AG04450 (cell line): Measurements from ENCODE around the gene CPEB1. TPM values are rescaled to one million over a fixed set of nuclear protein-coding genes. Genes with fewer than 3 reads are reported as not detected.

Source experiments
- CTCF ChIA-PET: fragments of 300-600, 350-600 bp; formaldehyde crosslinking; extraction: SDS; loops from one replicate; lab custom pipeline; 2022; ENCODE audit warnings: antibody characterized with exemption, inconsistent platforms; lab: Charles Lee
- POLR2A ChIA-PET: fragments of 350-600 bp; formaldehyde crosslinking; extraction: SDS; loops from one replicate; lab custom pipeline; 2021; ENCODE audit warnings: antibody characterized with exemption, inconsistent platforms; lab: Yijun Ruan, JAX
- DNase-seq: peaks from one replicate; pipeline ENCODE4 v3.0.0-alpha.2; 2011; ENCODE audit warnings: low read depth, low spot score
- H3K27ac ChIP-seq: one replicate; pipeline ENCODE4 v1.5.1; 2012; ENCODE audit warnings: low read depth, low read length, control low read depth
- H3K27me3 ChIP-seq: one replicate; pipeline ENCODE4 v1.6.0; 2012; ENCODE audit warnings: low read length; ENCODE audit not compliant: control insufficient read depth, insufficient read depth
- H3K4me3 ChIP-seq: 2 replicates; pipeline ENCODE4 v1.5.1; 2011; ENCODE audit warnings: mild to moderate bottlenecking, low read depth, low read length, control low read depth
- H3K9me3 ChIP-seq: 2 replicates; pipeline ENCODE4 v1.5.1; 2012; ENCODE audit warnings: low read length; ENCODE audit not compliant: control insufficient read depth, insufficient read depth
- CTCF ChIP-seq: IDR thresholded peaks from 2 replicates; pipeline ENCODE4 v1.5.1; 2011; ENCODE audit warnings: low read depth, low read length, control low read depth, inconsistent platforms
- polyA plus RNA-seq: library from polyadenylated mRNA; depleted of rRNA; stranded (reverse); fragments of >200 nt; gene quantifications from 2 replicates; pipeline ENCODE4 v1.2.3, GENCODE V29; 2011

Gene CPEB1
- polyA plus RNA-seq, 1 experiment: 8.3 TPM

GRCh38 chr15:82540055-82540983 is 106.8 kb downstream of the CPEB1 start, which contains the start of gene RPS17:
TSS of gene RPS17 (minus strand) at chr15:82540457. CDS start at chr15:82540428, 29 bp downstream.
- Histone ChIP-seq H3K27ac (peak within 1 kb of the TSS; percentile 91), H3K27me3 (no peaks in the 10 kb centered on the region), H3K9me3 (peaks cover 2% of the 10 kb centered on the region; the same call in 1 of the 2 replicates), H3K4me3 (peak within 1 kb of the TSS; percentile 99)
- POLR2A ChIA-PET: interaction anchor here (0.6 to 2.4 kb wide), 17 partner anchors 9 to 572 kb away, joined by 3 to 22 read pairs (median 5); partner anchors contain the start of genes AP3B2, BTBD1, C15orf40 and RAMAC
- CTCF ChIA-PET: interaction anchor here (0.6 to 3.1 kb wide), 22 partner anchors 9 to 460 kb away, joined by 3 to 23 read pairs (median 4); no protein-coding TSS in a partner anchor
- DNase-seq: peak; percentile 89
- TF ChIP-seq CTCF: peak; percentile 96

DNA sequence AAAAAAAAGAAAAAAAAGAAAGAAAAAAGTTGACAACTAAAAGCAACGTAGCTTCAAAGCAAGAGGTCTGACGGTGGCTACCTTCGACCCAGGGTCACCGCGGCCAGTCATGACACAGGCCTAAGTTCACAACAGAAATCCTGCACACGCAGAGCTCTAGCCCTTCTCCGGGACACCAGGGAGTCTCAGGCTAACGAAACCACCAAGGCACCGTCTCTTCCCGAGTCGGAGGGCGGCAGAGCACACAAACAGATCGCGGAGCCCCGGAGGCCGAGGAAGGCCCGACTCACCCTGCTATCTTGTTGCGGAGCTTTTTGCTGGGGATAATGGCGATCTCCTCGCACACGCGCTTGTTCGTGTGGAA is 107.5 kb downstream of the CPEB1 start:
- H3K27me3 ChIP-seq: no peaks in the 10 kb centered on the region
- peak overlapping the region; percentile 99 for H3K4me3 ChIP-seq
- CTCF ChIA-PET: interaction anchor here (0.6 to 3.1 kb wide), 20 partner anchors 9 to 460 kb away, joined by 3 to 23 read pairs (median 5); no protein-coding TSS in a partner anchor
- H3K27ac ChIP-seq: peak overlapping the region; percentile 73
- POLR2A ChIA-PET: interaction anchor here (0.6 to 2.4 kb wide), 9 partner anchors 9 to 461 kb away, joined by 3 to 22 read pairs (median 5); no protein-coding TSS in a partner anchor
- no peak for DNase-seq
- TF ChIP-seq CTCF: no peak
- H3K9me3 ChIP-seq: peaks cover 2% of the 10 kb centered on the region; the same call in 1 of the 2 replicates

DNA sequence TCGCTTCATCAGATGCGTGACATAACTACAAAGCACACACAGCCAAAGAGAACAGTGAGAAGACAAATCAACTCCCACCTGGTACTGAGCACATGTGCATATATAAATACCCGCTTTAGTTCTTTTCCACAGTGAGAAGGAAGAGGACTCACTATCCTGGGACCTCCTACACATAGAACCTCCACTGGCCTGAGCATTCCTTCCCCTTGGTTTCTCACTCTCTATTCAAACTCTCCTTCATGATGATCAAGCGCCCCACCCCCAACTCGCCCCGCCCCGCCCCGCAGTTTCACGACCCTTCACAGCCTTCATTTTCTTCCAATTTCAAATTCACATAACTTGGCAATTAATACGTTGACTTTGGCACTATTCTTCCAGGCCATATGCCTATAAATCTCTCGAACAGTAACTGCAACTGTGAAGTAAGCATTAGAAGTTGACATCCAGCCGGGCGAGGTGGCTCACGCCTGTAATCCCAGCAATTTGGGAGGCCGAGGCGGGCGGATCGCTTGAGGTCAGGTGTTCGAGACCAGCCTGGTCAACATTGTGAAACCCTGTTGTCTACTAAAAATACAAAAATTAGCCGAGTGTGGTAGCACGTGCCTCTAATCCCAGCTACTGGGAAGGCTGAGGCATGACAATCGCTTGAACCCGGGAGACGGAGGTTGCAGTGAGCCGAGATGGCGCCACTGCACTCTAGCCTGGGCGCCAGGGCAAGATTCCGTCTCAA is 108.0 kb downstream of the CPEB1 start:
- POLR2A ChIA-PET: interaction anchor here (2.2 to 2.4 kb wide), 2 partner anchors 33 to 271 kb away, joined by 10 to 18 read pairs; no protein-coding TSS in a partner anchor
- CTCF ChIA-PET: interaction anchor here (0.6 to 3.1 kb wide), 10 partner anchors 8 to 461 kb away, joined by 3 to 23 read pairs (median 5); no protein-coding TSS in a partner anchor
- Histone ChIP-seq H3K27me3 (no peaks in the 10 kb centered on the region), H3K27ac (peak overlapping the region; percentile 73), H3K9me3 (peaks cover 2% of the 10 kb centered on the region; the same call in 1 of the 2 replicates), H3K4me3 (peak overlapping the region; percentile 99)
- DNase-seq: no peak
- TF ChIP-seq CTCF: no peak

DNA sequence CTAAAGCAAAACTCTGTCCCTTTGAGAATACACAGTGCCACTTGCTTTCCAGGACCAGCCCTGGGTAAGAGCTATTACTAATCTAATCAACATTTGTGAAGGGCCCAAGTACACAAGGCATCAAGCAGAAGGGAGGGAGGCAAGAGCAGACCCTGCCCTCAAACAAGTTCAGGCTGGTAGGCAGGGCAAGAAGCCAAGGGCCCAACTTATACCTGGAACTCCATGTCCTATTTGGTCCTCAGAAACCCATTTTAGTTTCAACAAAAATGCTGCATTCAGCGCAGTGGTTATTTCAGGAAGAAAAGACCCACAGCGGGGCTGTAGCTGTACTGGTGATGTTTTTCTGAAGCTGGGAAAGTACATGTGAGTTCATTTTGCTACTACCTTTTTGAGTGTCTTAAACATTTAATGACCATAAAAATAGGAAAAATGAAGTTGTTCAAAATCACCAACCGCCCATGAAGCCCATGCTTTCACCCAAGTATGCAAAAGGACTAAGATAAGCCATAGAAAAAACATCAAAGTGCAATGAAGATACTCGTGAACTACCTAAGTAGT is 109.7 kb downstream of the CPEB1 start:
- no peak for TF ChIP-seq CTCF
- Histone ChIP-seq H3K9me3 (peaks cover 2% of the 10 kb centered on the region; the same call in 1 of the 2 replicates), H3K27me3 (no peaks in the 10 kb centered on the region), H3K27ac (no peak overlapping the region), H3K4me3 (no peak overlapping the region)
- no peak for DNase-seq
- CTCF ChIA-PET: no interaction called here
- POLR2A ChIA-PET: interaction anchor here (0.5 kb wide), 1 partner anchor 466 kb away, joined by 4 read pairs; no protein-coding TSS in a partner anchor
